ENCODE data around the gene PTGES2. TPM values are rescaled to one million over a fixed set of nuclear protein-coding genes. Genes with fewer than 3 reads are reported as not detected.

Gene PTGES2
- total and polyA plus RNA-seq, 9 of the 15 experiments (the other 6 are each of a cell fraction or from before 2014, with no cell fraction given) = 2.4 to 196 (median 90.1) TPM

DNA sequence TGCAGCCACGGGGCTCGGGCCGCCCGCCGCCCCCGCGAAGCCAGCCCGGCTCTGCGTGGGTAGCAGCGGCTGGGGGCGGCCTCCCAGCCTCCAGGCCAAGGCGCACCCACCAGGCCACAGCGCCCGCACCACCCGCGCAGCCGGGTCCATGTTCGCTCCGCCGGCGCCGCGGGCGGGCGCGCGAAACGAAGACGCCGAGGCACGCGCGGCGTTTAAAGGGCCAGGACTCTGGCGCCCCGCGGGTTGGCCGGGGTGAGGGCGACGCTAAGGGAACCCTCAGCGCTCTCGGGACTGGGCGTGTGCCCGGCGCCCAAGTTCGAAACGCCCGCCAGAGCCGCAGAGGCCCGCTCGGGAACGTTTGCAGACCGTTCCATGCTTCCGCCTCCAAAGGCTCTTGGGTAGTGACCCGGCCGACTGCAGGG is at the start of gene PTGES2 (continued):
- TF ChIP-seq TGIF2 (CRISPR knock-in tag; IDR thresholded peaks at IDR 0.05) (no peak), RBM39 (optimal IDR thresholded peaks at IDR 0.05; ENCODE audit: low read depth, low read length) (no peak), NFATC3 (IDR thresholded peaks at IDR 0.05) (no peak), MYBL2 (IDR thresholded peaks at IDR 0.05; ENCODE audit: low read depth) (no peak), MYBL2 (CRISPR knock-in tag; IDR thresholded peaks at IDR 0.05; ENCODE audit: borderline replicate concordance) (no peak), ZNF445 (CRISPR knock-in tag; IDR thresholded peaks at IDR 0.05; ENCODE audit: low read depth) (no peak), ZKSCAN3 (CRISPR knock-in tag; IDR thresholded peaks at IDR 0.05) (no peak), TOE1 (IDR thresholded peaks at IDR 0.05; ENCODE audit: borderline replicate concordance) (no peak), TOE1 (CRISPR knock-in tag; IDR thresholded peaks at IDR 0.05; ENCODE audit: borderline replicate concordance, low read depth) (no peak), ZNF444 (CRISPR knock-in tag; IDR thresholded peaks at IDR 0.05) (no peak), TCFL5 (CRISPR knock-in tag; conservative IDR thresholded peaks at IDR 0.05) (no peak), PRMT5 (CRISPR knock-in tag; IDR thresholded peaks at IDR 0.05) (no peak), NR2F6 (CRISPR knock-in tag; IDR thresholded peaks at IDR 0.05) (no peak), HNRNPK (IDR thresholded peaks at IDR 0.05; ENCODE audit: low read depth, low read length, poor library complexity, severe bottlenecking) (no peak), SP2 (IDR thresholded peaks at IDR 0.05; ENCODE audit: extremely low read depth, low read depth, low read length, poor library complexity, severe bottlenecking) (no peak), ZNF408 (CRISPR knock-in tag; IDR thresholded peaks at IDR 0.05; ENCODE audit: low read depth) (no peak), NR3C1 (CRISPR knock-in tag; IDR thresholded peaks at IDR 0.05) (0 out of 2 replicates have a peak, but pooled peaks have one; percentile 12), ZEB2 (IDR thresholded peaks at IDR 0.05) (no peak), ILF3 (IDR thresholded peaks at IDR 0.05; ENCODE audit: borderline replicate concordance) (no peak), GATAD2A (IDR thresholded peaks at IDR 0.05) (no peak), ZKSCAN1 (IDR thresholded peaks at IDR 0.05; ENCODE audit: low read depth, low read length) (no peak), ZBTB17 (CRISPR knock-in tag; IDR thresholded peaks at IDR 0.05) (no peak), TRIM24 (IDR thresholded peaks at IDR 0.05) (no peak), PPARD (CRISPR knock-in tag; IDR thresholded peaks at IDR 0.05) (no peak), PHB2 (IDR thresholded peaks at IDR 0.05; ENCODE audit: low read depth) (no peak), CHD1 (IDR thresholded peaks at IDR 0.05; ENCODE audit: low read length) (no peak), TCF7L2 (IDR thresholded peaks at IDR 0.05; ENCODE audit: low read depth, low read length) (0 out of 2 replicates have a peak, but pooled peaks have one; percentile 14)
- TF ChIP-seq, protein P1, sequence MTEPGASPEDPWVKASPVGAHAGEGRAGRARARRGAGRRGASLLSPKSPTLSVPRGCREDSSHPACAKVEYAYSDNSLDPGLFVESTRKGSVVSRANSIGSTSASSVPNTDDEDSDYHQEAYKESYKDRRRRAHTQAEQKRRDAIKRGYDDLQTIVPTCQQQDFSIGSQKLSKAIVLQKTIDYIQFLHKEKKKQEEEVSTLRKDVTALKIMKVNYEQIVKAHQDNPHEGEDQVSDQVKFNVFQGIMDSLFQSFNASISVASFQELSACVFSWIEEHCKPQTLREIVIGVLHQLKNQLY (CRISPR knock-in tag; conservative IDR thresholded peaks at IDR 0.05) = no peak
- TF ChIP-seq, protein P2, sequence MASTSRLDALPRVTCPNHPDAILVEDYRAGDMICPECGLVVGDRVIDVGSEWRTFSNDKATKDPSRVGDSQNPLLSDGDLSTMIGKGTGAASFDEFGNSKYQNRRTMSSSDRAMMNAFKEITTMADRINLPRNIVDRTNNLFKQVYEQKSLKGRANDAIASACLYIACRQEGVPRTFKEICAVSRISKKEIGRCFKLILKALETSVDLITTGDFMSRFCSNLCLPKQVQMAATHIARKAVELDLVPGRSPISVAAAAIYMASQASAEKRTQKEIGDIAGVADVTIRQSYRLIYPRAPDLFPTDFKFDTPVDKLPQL (IDR thresholded peaks at IDR 0.05; ENCODE audit: extremely low read depth, insufficient read length) = no peak
- TF ChIP-seq, protein P3, sequence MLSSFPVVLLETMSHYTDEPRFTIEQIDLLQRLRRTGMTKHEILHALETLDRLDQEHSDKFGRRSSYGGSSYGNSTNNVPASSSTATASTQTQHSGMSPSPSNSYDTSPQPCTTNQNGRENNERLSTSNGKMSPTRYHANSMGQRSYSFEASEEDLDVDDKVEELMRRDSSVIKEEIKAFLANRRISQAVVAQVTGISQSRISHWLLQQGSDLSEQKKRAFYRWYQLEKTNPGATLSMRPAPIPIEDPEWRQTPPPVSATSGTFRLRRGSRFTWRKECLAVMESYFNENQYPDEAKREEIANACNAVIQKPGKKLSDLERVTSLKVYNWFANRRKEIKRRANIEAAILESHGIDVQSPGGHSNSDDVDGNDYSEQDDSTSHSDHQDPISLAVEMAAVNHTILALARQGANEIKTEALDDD (IDR thresholded peaks at IDR 0.05) = no peak
